SK-N-MC (cell line): ENCODE measurements around the gene FKBP7.
"Not testable (repeated sequence)": the region's sequence is repeated elsewhere in the genome, so short reads cannot be mapped to it uniquely, and the experiment has no call there.

Experiments used
- DNase-seq: peaks from one replicate; pipeline ENCODE4 v3.0.0-alpha.2; 2011; ENCODE audit warnings: low read depth, low spot score
- H3K27ac ChIP-seq: fragments of 200-600 bp; sonication (generic); 2 replicates; pipeline ENCODE4 v1.5.1; 2016; ENCODE audit warnings: mixed run types
- H3K36me3 ChIP-seq: fragments of 200-600 bp; sonication (generic); 2 replicates; pipeline ENCODE4 v1.6.1; 2017; ENCODE audit warnings: antibody characterized with exemption, low read length, mixed read lengths; ENCODE audit not compliant: insufficient read depth
- H3K4me3 ChIP-seq: fragments of 200-600 bp; sonication (generic); 2 replicates; pipeline ENCODE4 v1.5.1; 2016
- H3K9ac ChIP-seq: fragments of 200-600 bp; sonication (generic); 2 replicates; pipeline ENCODE4 v1.8.0; 2017; ENCODE audit warnings: mixed run types, mixed read lengths; ENCODE audit not compliant: insufficient read length
- H3K9me3 ChIP-seq: fragments of 200-600 bp; sonication (generic); 2 replicates; pipeline ENCODE4 v1.6.1; 2017; ENCODE audit warnings: low read depth, mild to moderate bottlenecking, antibody characterized with exemption, low read length, moderate library complexity, mixed read lengths
- EZH2 ChIP-seq: fragments of 200-600 bp; sonication (generic); IDR thresholded peaks from one replicate; pipeline ENCODE4 v1.6.1; 2017; ENCODE audit warnings: antibody characterized with exemption
- FOXP2 ChIP-seq: optimal IDR thresholded peaks from 2 replicates; pipeline ENCODE3; 2011; ENCODE audit warnings: mild to moderate bottlenecking, moderate library complexity; ENCODE audit not compliant: insufficient read depth; ENCODE audit errors: extremely low read length, control extremely low read depth
- POLR2AphosphoS5 ChIP-seq: IDR thresholded peaks from 2 replicates; pipeline ENCODE4 v1.6.1; 2012; ENCODE audit warnings: mild to moderate bottlenecking, low read depth, low read length, borderline replicate concordance

FKBP7 gene, protein sequence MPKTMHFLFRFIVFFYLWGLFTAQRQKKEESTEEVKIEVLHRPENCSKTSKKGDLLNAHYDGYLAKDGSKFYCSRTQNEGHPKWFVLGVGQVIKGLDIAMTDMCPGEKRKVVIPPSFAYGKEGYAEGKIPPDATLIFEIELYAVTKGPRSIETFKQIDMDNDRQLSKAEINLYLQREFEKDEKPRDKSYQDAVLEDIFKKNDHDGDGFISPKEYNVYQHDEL

DNA sequence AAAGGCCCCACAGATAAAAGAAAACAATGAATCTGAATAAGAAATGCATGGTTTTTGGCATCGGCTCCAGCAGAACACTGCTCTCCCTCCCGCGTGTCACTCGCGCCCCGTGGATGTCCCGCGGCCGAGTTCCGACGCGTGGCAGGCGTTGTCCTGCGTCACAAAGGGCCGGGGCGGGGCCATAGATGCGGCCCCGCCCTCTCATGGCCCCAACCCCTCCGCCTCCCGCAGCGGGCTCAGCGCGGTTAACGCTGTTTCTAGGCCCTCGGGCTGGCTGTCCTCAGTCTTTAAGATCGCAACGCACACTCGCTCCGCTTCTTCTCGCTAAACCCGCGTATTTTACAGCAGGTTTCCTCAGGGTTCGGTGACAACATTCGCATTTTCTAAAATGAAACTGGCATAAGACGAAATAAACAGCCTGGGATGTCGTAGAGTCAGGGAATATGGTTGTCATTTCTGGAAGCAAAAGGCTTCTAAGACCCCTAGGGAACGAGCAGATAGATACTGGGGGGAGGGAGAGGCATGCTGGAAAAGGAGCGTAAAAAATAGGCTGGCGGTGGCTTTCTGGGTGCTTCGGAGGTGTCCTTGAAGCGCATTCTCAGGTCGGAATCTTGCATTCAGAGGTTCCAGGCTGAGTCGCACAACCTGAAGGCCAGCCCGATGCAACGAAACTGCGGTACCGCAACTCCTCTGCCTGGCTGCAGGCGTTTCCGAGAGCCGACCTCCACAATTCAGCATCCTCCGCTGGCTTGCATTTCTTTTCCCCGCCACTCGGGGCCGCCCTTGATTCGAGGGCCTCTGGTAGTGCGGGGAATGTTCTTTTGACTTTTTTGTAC, at the start of gene FKBP7:
FKBP7 (minus strand) TSS at position 162 of the 836 bp plus-strand sequence; CDS start at position 61, 101 bp downstream.
- H3K9me3 ChIP-seq = no peaks in the 10 kb centered on the region
- peak within 1 kb of the TSS; percentile 76 for H3K27ac ChIP-seq
- peak; percentile 59 for DNase-seq
- H3K36me3 ChIP-seq = no peaks in the 10 kb centered on the region
- peak within 1 kb of the TSS; percentile 79 for H3K4me3 ChIP-seq
- TF ChIP-seq POLR2AphosphoS5 (peak; percentile 91), FOXP2 (no peak)
- H3K9ac ChIP-seq = peak within 1 kb of the TSS; percentile 66

DNA sequence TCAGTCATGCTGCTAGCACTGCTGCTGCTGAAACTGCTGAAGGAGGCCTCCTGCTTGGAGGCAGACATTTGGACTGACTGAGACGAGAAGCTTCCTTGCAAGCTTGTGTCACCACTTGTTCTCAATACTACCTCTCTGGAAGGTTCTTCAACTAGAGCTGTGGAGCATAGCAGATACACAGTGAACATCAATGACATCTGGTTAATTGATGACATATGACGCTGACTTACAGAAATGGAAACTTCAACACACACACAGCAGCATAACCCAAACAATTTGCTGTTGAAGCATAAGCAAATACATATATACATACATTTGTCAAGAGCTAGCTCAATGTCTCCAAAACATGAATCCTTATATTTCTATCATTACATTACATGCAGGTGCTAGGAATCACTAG, 49.2 kb upstream of the FKBP7 start:
- Histone ChIP-seq H3K9me3 (no peaks in the 10 kb centered on the region), H3K36me3 (no peaks in the 10 kb centered on the region; the same call in 1 of the 2 replicates), H3K9ac (no peak overlapping the region), H3K4me3 (no peak overlapping the region), H3K27ac (no peak overlapping the region)
- DNase-seq = no peak
- TF ChIP-seq FOXP2 = no peak

DNA sequence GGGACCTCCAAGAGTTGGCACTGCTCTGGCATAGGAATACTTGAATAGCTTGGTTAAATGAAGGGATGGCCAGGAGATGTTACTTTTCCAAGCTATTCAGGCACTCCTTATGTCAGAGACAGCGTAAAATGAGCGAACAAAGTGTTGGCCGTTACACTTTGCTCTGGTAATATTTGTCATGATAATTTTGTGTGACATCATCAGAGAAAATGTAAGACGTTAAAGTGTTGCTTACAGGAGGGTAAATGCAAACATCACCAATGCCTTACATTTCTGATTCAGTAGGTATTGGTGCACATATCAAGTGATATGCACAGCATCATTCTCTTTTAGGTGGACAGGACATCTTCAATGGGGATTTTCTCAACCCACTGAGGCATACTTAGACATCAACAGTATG, 47.9 kb upstream of the FKBP7 start:
- Histone ChIP-seq H3K27ac (no peak overlapping the region), H3K4me3 (no peak overlapping the region), H3K36me3 (no peaks in the 10 kb centered on the region), H3K9me3 (no peaks in the 10 kb centered on the region), H3K9ac (no peak overlapping the region)
- no peak for TF ChIP-seq FOXP2
- TF ChIP-seq EZH2 = no peak
- no peak for TF ChIP-seq POLR2AphosphoS5
- no peak for DNase-seq

DNA sequence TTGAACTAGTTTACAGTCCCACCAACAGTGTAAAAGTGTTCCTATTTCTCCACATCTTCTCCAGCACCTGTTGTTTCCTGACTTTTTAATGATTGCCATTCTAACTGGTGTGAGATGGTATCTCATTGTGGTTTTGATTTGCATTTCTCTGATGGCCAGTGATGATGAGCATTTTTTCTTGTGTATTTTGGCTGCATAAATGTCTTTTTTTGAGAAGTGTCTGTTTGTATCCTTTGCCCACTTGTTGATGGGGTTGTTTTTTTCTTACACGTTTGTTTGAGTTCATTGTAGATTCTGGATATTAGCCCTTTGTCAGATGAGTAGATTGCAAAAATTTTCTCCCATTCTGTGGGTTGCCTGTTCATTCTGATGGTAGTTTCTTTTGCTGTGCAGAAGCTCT, 47.1 kb upstream of the FKBP7 start:
- not testable (repeated sequence) for DNase-seq, H3K4me3 ChIP-seq, H3K9ac ChIP-seq, H3K9me3 ChIP-seq, H3K27ac ChIP-seq, H3K36me3 ChIP-seq

- not testable (repeated sequence) for H3K4me3 ChIP-seq, H3K36me3 ChIP-seq, H3K27ac ChIP-seq, H3K9me3 ChIP-seq, H3K9ac ChIP-seq, DNase-seq
Measured at GRCh38 chr2:178525010-178525409, 46.6 kb upstream of the FKBP7 start.

- Histone ChIP-seq H3K9ac (peak overlapping the region; percentile 75), H3K9me3 (no peaks in the 10 kb centered on the region), H3K36me3 (no peaks in the 10 kb centered on the region), H3K4me3 (peak overlapping the region; percentile 77), H3K27ac (no peak overlapping the region)
- TF ChIP-seq FOXP2 (no peak), POLR2AphosphoS5 (no peak), EZH2 (no peak)
- DNase-seq = no peak
Measured at GRCh38 chr2:178523596-178524134, 45.3 kb upstream of the FKBP7 start.

- peak; percentile 39 for DNase-seq
- Histone ChIP-seq H3K9ac (peak overlapping the region; percentile 75), H3K9me3 (no peaks in the 10 kb centered on the region), H3K27ac (no peak overlapping the region), H3K4me3 (peak overlapping the region; percentile 77), H3K36me3 (no peaks in the 10 kb centered on the region)
- TF ChIP-seq POLR2AphosphoS5 (peak; percentile 73), FOXP2 (peak; percentile 22), EZH2 (no peak)
Measured at GRCh38 chr2:178522950-178523595, 44.7 kb upstream of the FKBP7 start.

DNA sequence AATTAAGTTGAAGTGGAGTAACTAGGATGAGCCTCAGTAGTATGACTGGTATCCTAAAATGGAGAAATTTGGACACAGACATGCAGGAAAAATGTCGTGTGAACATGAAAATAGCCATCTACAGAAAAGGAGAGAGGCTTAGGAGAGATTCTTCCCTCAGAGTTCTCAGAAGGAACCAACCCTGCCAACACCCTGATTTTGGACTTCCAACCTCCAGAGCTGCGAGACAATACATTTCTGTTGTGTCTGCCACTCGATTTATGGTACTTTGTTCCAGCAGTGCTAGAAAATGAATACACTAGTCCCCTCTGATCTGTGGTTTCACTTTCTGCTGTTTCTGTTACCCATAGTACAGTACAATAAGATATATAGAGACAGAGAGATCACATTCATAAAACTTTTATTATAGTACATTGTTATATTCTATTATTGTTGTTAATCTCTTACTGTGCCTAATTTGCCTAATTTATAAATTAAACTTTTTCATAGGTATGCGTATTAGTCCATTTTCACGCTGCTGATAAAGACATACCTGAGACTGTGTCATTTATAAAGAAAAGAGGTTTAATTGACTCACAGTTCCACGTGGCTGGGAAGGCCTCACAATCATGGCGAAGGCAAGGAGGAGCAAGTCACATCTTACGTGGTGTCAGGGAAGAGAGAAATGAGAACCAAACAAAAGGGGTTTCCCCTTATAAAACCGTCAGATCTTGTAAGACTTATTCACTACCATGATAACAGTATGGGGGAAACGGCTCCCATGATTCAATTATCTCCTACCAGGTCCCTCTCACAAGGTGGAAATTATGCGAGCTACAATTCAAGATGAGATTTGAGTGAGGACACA, 43.1 kb upstream of the FKBP7 start:
- DNase-seq = no peak
- no peaks in the 10 kb centered on the region; the same call in 1 of the 2 replicates for H3K36me3 ChIP-seq
- no peaks in the 10 kb centered on the region for H3K9me3 ChIP-seq
- no peak overlapping the region for H3K9ac ChIP-seq
- TF ChIP-seq POLR2AphosphoS5 (no peak), FOXP2 (no peak), EZH2 (no peak)
- no peak overlapping the region for H3K4me3 ChIP-seq
- H3K27ac ChIP-seq = no peak overlapping the region
